Measurements from ENCODE around the gene KCNRG. TPM values are rescaled to one million over a fixed set of nuclear protein-coding genes. Genes with fewer than 3 reads are reported as not detected.

The KCNRG gene
- 1.1 and 1.4 TPM in 2 replicates for total RNA-seq

GRCh38 chr13:50015258-50015657 is at the start of gene KCNRG:
Gene KCNRG, plus strand, starts transcription at chr13:50015444. Its CDS starts 50 bp downstream, at chr13:50015494.

GRCh38 chr13:49996951-49997895 is 18.0 kb upstream of the KCNRG start, which contains the start of gene TRIM13:
Gene TRIM13, plus strand, starts transcription at chr13:49997042. Its CDS starts 14,899 bp downstream, at chr13:50011941.

Other genes with a start within 250 kb of the KCNRG start
- gene KPNA3, start 222.8 kb upstream of the KCNRG start, total RNA-seq, result 29.7 and 41.5 TPM in 2 replicates
- 7.8 and 8.4 TPM in 2 replicates for gene SPRYD7, start 79.1 kb upstream of the KCNRG start, total RNA-seq
- 13.3 and 19.3 TPM in 2 replicates for gene TRIM13, start 18.4 kb upstream of the KCNRG start, total RNA-seq